H9 (cell line): ENCODE measurements around the gene ELOVL2. TPM values are rescaled to one million over a fixed set of nuclear protein-coding genes. Genes with fewer than 3 reads are reported as not detected.

ENCODE experiments used
- DNase-seq: peaks from one replicate; pipeline ENCODE4 v3.0.0-alpha.2; 2017
- H2AFZ ChIP-seq: one replicate; pipeline ENCODE4 v1.6.1; 2013; ENCODE audit warnings: mild to moderate bottlenecking, low read length, control low read depth, moderate library complexity
- H2AK5ac ChIP-seq: 2 replicates; pipeline ENCODE4 v1.6.1; 2013; ENCODE audit warnings: low read length, control low read depth, mixed read lengths; ENCODE audit not compliant: insufficient read length
- H2BK120ac ChIP-seq: one replicate; pipeline ENCODE4 v1.6.1; 2013; ENCODE audit warnings: low read depth, mild to moderate bottlenecking, low read length, control low read depth, inconsistent platforms; ENCODE audit not compliant: poor library complexity, severe bottlenecking
- H2BK12ac ChIP-seq: 2 replicates; pipeline ENCODE4 v1.6.1; 2013; ENCODE audit warnings: low read length, control low read depth, mixed read lengths, low read depth; ENCODE audit not compliant: insufficient read length
- H2BK15ac ChIP-seq: 2 replicates; pipeline ENCODE4 v1.6.1; 2013; ENCODE audit warnings: low read depth, low read length, control low read depth
- H2BK20ac ChIP-seq: one replicate; pipeline ENCODE4 v1.6.1; 2013; ENCODE audit warnings: low read depth, mild to moderate bottlenecking, low read length, control low read depth, inconsistent platforms; ENCODE audit not compliant: poor library complexity, severe bottlenecking
- H2BK5ac ChIP-seq: 2 replicates; pipeline ENCODE4 v1.6.1; 2013; ENCODE audit warnings: low read length, control low read depth, mixed read lengths; ENCODE audit not compliant: insufficient read length
- H3K14ac ChIP-seq: 2 replicates; pipeline ENCODE4 v1.6.1; 2013; ENCODE audit warnings: low read length, control low read depth; ENCODE audit not compliant: insufficient read depth
- H3K18ac ChIP-seq: 2 replicates; pipeline ENCODE4 v1.6.1; 2013; ENCODE audit warnings: low read depth, mild to moderate bottlenecking, mixed read lengths, low read length, control low read depth; ENCODE audit not compliant: insufficient read length
- H3K23ac ChIP-seq: 2 replicates; pipeline ENCODE4 v1.6.1; 2013; ENCODE audit warnings: low read length, control low read depth, mixed read lengths, low read depth; ENCODE audit not compliant: insufficient read length
- H3K23me2 ChIP-seq: 2 replicates; pipeline ENCODE4 v1.6.1; 2013; ENCODE audit warnings: low read depth, mild to moderate bottlenecking, mixed read lengths, low read length, control low read depth; ENCODE audit not compliant: insufficient read length, poor library complexity, severe bottlenecking
- H3K27ac ChIP-seq: 2 replicates; pipeline ENCODE4 v1.5.1; 2013; ENCODE audit warnings: low read length, control low read depth, mixed read lengths, low read depth; ENCODE audit not compliant: insufficient read length
- H3K27me3 ChIP-seq: 2 replicates; pipeline ENCODE4 v1.6.1; 2013; ENCODE audit warnings: low read length, control low read depth, inconsistent platforms; ENCODE audit not compliant: insufficient read depth
- H3K4ac ChIP-seq: 2 replicates; pipeline ENCODE4 v1.6.1; 2013; ENCODE audit warnings: low read depth, mild to moderate bottlenecking, control low read depth, inconsistent platforms, low read length, moderate library complexity
- H3K4me1 ChIP-seq: 2 replicates; pipeline ENCODE4 v1.6.1; 2013; ENCODE audit warnings: low read length, control low read depth, inconsistent platforms; ENCODE audit not compliant: insufficient read depth
- H3K4me2 ChIP-seq: 2 replicates; pipeline ENCODE4 v1.6.1; 2013; ENCODE audit warnings: low read length, control low read depth, mixed read lengths; ENCODE audit not compliant: insufficient read length, insufficient read depth
- H3K56ac ChIP-seq: 2 replicates; pipeline ENCODE4 v1.6.1; 2013; ENCODE audit warnings: low read depth, mild to moderate bottlenecking, mixed read lengths, low read length, control low read depth; ENCODE audit not compliant: insufficient read length
- H3K79me1 ChIP-seq: 2 replicates; pipeline ENCODE4 v1.6.1; 2013; ENCODE audit warnings: low read depth, mild to moderate bottlenecking, moderate library complexity, low read length, control low read depth, inconsistent platforms; ENCODE audit not compliant: insufficient read depth, poor library complexity, severe bottlenecking
- H3K79me2 ChIP-seq: 2 replicates; pipeline ENCODE4 v1.6.1; 2013; ENCODE audit warnings: low read length, control low read depth, inconsistent platforms; ENCODE audit not compliant: insufficient read depth
- H3K9ac ChIP-seq: 2 replicates; pipeline ENCODE4 v1.6.1; 2013; ENCODE audit warnings: low read length, control low read depth, mixed read lengths; ENCODE audit not compliant: insufficient read length; ENCODE audit errors: extremely low read depth
- H3K9me3 ChIP-seq: one replicate; pipeline ENCODE4 v1.6.1; 2013; ENCODE audit warnings: low read depth, low read length, inconsistent platforms; ENCODE audit not compliant: control insufficient read depth
- H3T11ph ChIP-seq: one replicate; pipeline ENCODE4 v1.6.1; 2013; ENCODE audit warnings: mild to moderate bottlenecking, low read length, control low read depth, inconsistent platforms
- H4K20me1 ChIP-seq: one replicate; pipeline ENCODE4 v1.6.1; 2013; ENCODE audit not compliant: control insufficient read depth, insufficient read length, insufficient read depth
- H4K5ac ChIP-seq: 2 replicates; pipeline ENCODE4 v1.6.1; 2013; ENCODE audit warnings: low read depth, mild to moderate bottlenecking, mixed read lengths, low read length, control low read depth; ENCODE audit not compliant: insufficient read length
- H4K8ac ChIP-seq: replicated peaks from 2 replicates; pipeline ENCODE4 v1.6.1; 2013; ENCODE audit warnings: low read length, control low read depth, mixed read lengths, low read depth; ENCODE audit not compliant: insufficient read length
- H4K91ac ChIP-seq: 2 replicates; pipeline ENCODE4 v1.6.1; 2013; ENCODE audit warnings: low read depth, mild to moderate bottlenecking, moderate library complexity, mixed read lengths, low read length, control low read depth; ENCODE audit not compliant: insufficient read length
- H3K27ac Mint-ChIP-seq, 3 experiments: 2 replicates in 2 of 3; 3 replicates in 1 of 3; pipeline ENCODE4 v1.8.0; 2020 to 2021; ENCODE audit warnings: mixed read lengths in 3 of 3, mild to moderate bottlenecking in 1 of 3, moderate library complexity in 1 of 3
- H3K27me3 Mint-ChIP-seq: 2 replicates; pipeline ENCODE4 v1.8.0; 2021; ENCODE audit warnings: low read depth, mild to moderate bottlenecking, moderate library complexity, mixed read lengths
- H3K36me3 Mint-ChIP-seq, 3 experiments: 2 replicates in 2 of 3; 3 replicates in 1 of 3; pipeline ENCODE4 v1.8.0; 2020 to 2021; ENCODE audit warnings: low read depth in 3 of 3, mixed read lengths in 3 of 3; ENCODE audit not compliant: insufficient read depth in 1 of 3
- H3K4me1 Mint-ChIP-seq, 2 experiments: 2 replicates each; pipeline ENCODE4 v1.8.0; 2020; ENCODE audit warnings: mixed read lengths in 2 of 2
- H3K4me3 Mint-ChIP-seq, 2 experiments: 2 replicates in 1 of 2; 3 replicates in 1 of 2; pipeline ENCODE4 v1.8.0; 2020 to 2021; ENCODE audit warnings: mild to moderate bottlenecking in 2 of 2, mixed read lengths in 2 of 2, moderate library complexity in 1 of 2
- H3K9me3 Mint-ChIP-seq, 2 experiments: 2 replicates in 1 of 2; 3 replicates in 1 of 2; pipeline ENCODE4 v1.8.0; 2020; ENCODE audit warnings: mild to moderate bottlenecking in 2 of 2, mixed read lengths in 2 of 2, moderate library complexity in 1 of 2
- WGBS: extraction: QIAGEN DNeasy Blood & Tissue Kit; methylation state at CpG from one replicate; pipeline ENCODE4 v1.1.7; 2013; ENCODE audit warnings: missing lambda C conversion rate, low lambda C conversion rate, mixed read lengths; ENCODE audit not compliant: insufficient read length; ENCODE audit errors: extremely low coverage; 5-methylcytosine and 5-hydroxymethylcytosine counted together
- total RNA-seq: library from RNA; stranded (reverse); gene quantifications from 2 replicates; pipeline ENCODE4 v1.2.1, GENCODE V29; 2021
- TF ChIP-seq, protein P1 (sequence below): fragments of 200-600 bp; sonication (generic); conservative IDR thresholded peaks from 3 replicates; pipeline ENCODE4 v1.8.0; 2021; ENCODE audit warnings: antibody characterized with exemption, mild to moderate bottlenecking

ELOVL2 gene
- total RNA-seq, 1 experiment from 2014 or later: 0.57 TPM

DNA sequence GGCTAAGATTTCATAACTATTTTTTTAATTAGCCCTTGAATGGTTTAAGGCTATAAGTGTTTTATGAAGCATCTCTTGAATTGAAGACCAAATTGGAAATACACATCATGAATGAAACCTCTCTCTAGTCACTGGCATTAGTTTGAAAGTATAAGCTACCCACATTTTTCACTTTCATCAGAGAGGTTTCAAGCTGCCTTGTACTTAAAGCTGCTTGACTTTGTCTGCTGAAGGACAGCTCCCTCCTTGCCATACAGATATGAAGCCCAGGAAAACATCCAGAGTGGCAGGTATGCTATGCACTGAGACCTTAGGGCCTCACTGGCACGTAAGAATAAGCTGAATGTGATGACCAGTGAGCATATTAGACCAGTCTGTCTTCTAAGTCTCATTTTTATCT is 62.7 kb downstream of the ELOVL2 start:
- no peak overlapping the region for H3K23ac ChIP-seq
- no peak overlapping the region for H3K27ac Mint-ChIP-seq
- no peak overlapping the region for H3K4me3 Mint-ChIP-seq

More for the DNA sequence above, 62.7 kb downstream of the ELOVL2 start:
- no CpG with 5 or more reads among the region's 1 CpG for WGBS
- Histone ChIP-seq H4K91ac (no peak overlapping the region), H2AK5ac (no peak overlapping the region), H3K4me2 (no peak overlapping the region), H3K14ac (no peak overlapping the region), H4K5ac (no peak overlapping the region), H3K18ac (no peak overlapping the region), H3K23me2 (no peaks in the 10 kb centered on the region), H2BK120ac (no peak overlapping the region), H2BK12ac (no peak overlapping the region), H4K8ac (no peak overlapping the region), H3K9me3 (no peaks in the 10 kb centered on the region), H2AFZ (no peak overlapping the region), H3K4me1 (no peaks in the 10 kb centered on the region), H2BK20ac (no peak overlapping the region), H3K79me1 (no peaks in the 10 kb centered on the region), H3T11ph (no peak overlapping the region), H2BK15ac (no peak overlapping the region), H4K20me1 (no peaks in the 10 kb centered on the region), H2BK5ac (no peak overlapping the region), H3K27ac (no peak overlapping the region), H3K79me2 (no peaks in the 10 kb centered on the region), H3K56ac (no peak overlapping the region), H3K4ac (no peak overlapping the region), H3K9ac (no peak overlapping the region), H3K27me3 (no peaks in the 10 kb centered on the region)
- Mint-ChIP-seq H3K9me3 (peaks cover 4 to 5% of the 10 kb centered on the region in 2 experiments; a peak in 4 of 5 replicates), H3K4me1 (peaks cover 8 to 11% of the 10 kb centered on the region in 2 experiments), H3K36me3 (peaks cover 0 to 6% (median 4%) of the 10 kb centered on the region in 3 experiments; a peak in 2 of 7 replicates), H3K27me3 (no peaks in the 10 kb centered on the region; the same call in 1 of the 2 replicates)
- no peak for DNase-seq
- TF ChIP-seq, protein P1, sequence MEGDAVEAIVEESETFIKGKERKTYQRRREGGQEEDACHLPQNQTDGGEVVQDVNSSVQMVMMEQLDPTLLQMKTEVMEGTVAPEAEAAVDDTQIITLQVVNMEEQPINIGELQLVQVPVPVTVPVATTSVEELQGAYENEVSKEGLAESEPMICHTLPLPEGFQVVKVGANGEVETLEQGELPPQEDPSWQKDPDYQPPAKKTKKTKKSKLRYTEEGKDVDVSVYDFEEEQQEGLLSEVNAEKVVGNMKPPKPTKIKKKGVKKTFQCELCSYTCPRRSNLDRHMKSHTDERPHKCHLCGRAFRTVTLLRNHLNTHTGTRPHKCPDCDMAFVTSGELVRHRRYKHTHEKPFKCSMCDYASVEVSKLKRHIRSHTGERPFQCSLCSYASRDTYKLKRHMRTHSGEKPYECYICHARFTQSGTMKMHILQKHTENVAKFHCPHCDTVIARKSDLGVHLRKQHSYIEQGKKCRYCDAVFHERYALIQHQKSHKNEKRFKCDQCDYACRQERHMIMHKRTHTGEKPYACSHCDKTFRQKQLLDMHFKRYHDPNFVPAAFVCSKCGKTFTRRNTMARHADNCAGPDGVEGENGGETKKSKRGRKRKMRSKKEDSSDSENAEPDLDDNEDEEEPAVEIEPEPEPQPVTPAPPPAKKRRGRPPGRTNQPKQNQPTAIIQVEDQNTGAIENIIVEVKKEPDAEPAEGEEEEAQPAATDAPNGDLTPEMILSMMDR: no peak
